ENCODE results near the gene CD99L2. TPM values are rescaled to one million over a fixed set of nuclear protein-coding genes. Genes with fewer than 3 reads are reported as not detected.
A peak's percentile ranks its signal among the peaks of the same experiment; 100 is the strongest.

Gene CD99L2
- total and polyA plus RNA-seq, 4 donors, result 9.7 to 39.8 (median 23.8) TPM

- H3K4me1 ChIP-seq (ENCODE audit: control insufficient read depth in 4 of 4, insufficient read depth in 4 of 4, low read length in 3 of 4), result peaks cover 0 to 12% (median 8%) of the 10 kb centered on the region in 4 donors
- no peak overlapping the region for H3K9ac ChIP-seq (ENCODE audit: low read depth in 1 of 2, low read length in 2 of 2)
- WGBS, result 31% methylated on average over 3 of the region's 3 CpGs
- no peak for DNase-seq (ENCODE audit: low spot score)
- H3K27me3 ChIP-seq (ENCODE audit: control insufficient read depth in 4 of 4, insufficient read depth in 4 of 4, low read length in 3 of 4), result no peaks in the 10 kb centered on the region
- no peaks in the 10 kb centered on the region for H3K36me3 ChIP-seq (ENCODE audit: control insufficient read depth in 4 of 4, insufficient read depth in 3 of 4, low read depth in 1 of 4, low read length in 3 of 4)
- H3K27ac ChIP-seq (ENCODE audit: low read depth in 1 of 2, low read length in 2 of 2), result peak overlapping the region; percentile 71 to 76
- TF ChIP-seq ZBTB33 (IDR thresholded peaks at IDR 0.05), result peak; percentile 66
- peak in 1 of 2 donors; percentile 45 for TF ChIP-seq JUND (IDR thresholded peaks at IDR 0.05)
- peak; percentile 35 for TF ChIP-seq YY1 (IDR thresholded peaks at IDR 0.05)
- TF ChIP-seq HNF4G (IDR thresholded peaks at IDR 0.05), result no peak
- TF ChIP-seq HNF4A (conservative IDR thresholded peaks at IDR 0.05), result peak; percentile 58 to 62
- no peak for TF ChIP-seq GABPA (IDR thresholded peaks at IDR 0.05 in 1 of 2, conservative IDR thresholded peaks at IDR 0.05 in 1 of 2)
- TF ChIP-seq REST (IDR thresholded peaks at IDR 0.05), result peak; percentile 36
- peak; percentile 60 for TF ChIP-seq SP1 (IDR thresholded peaks at IDR 0.05)
- TF ChIP-seq NR2F2 (IDR thresholded peaks at IDR 0.05), result no peak
- TF ChIP-seq TAF1 (conservative IDR thresholded peaks at IDR 0.05), result no peak
- no peak for TF ChIP-seq FOXA1 (IDR thresholded peaks at IDR 0.05)
- TF ChIP-seq, protein P1, sequence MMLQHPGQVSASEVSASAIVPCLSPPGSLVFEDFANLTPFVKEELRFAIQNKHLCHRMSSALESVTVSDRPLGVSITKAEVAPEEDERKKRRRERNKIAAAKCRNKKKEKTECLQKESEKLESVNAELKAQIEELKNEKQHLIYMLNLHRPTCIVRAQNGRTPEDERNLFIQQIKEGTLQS (IDR thresholded peaks at IDR 0.05), result no peak
- TF ChIP-seq CTCF (IDR thresholded peaks at IDR 0.05; ENCODE audit: low read depth, low read length, missing input control), result no peak
- TF ChIP-seq, protein P2, sequence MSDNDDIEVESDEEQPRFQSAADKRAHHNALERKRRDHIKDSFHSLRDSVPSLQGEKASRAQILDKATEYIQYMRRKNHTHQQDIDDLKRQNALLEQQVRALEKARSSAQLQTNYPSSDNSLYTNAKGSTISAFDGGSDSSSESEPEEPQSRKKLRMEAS (IDR thresholded peaks at IDR 0.05), result peak; percentile 32
- TF ChIP-seq EGR1 (IDR thresholded peaks at IDR 0.05; ENCODE audit: low read depth in 2 of 2), result peak in 1 of 2 donors; percentile 40
- TF ChIP-seq RXRA (IDR thresholded peaks at IDR 0.05), result peak in 1 of 2 donors; percentile 86
- TF ChIP-seq RAD21 (IDR thresholded peaks at IDR 0.05), result peak; percentile 24 to 42
- peak; percentile 21 for TF ChIP-seq FOXA2 (IDR thresholded peaks at IDR 0.05)
- H3K9me3 ChIP-seq (ENCODE audit: control insufficient read depth in 4 of 4, low read length in 3 of 4), result no peaks in the 10 kb centered on the region
- no peak overlapping the region for H3K4me3 ChIP-seq (ENCODE audit: low read depth in 1 of 3, low read length in 3 of 3)
These were observed 48.3 kb downstream of the CD99L2 start for GRCh38 chrX:150849996-150850720.
